Tibial nerve (tissue), 4 donors: ENCODE data around the gene PELO. TPM values are rescaled to one million over a fixed set of nuclear protein-coding genes. Genes with fewer than 3 reads are reported as not detected.
A peak's percentile ranks its signal among the peaks of the same experiment; 100 is the strongest.

Experiments
- DNase-seq, 2 donors: peaks; one replicate each; pipeline ENCODE4 v3.0.0-alpha.2; 2019; ENCODE audit warnings: low spot score in 2 of 2
- H3K27ac ChIP-seq, 4 donors: fragments of 200-600 bp; sonication (generic) in 3 of 4; one replicate each; pipeline ENCODE4 v1.5.1; 2017 to 2019; ENCODE audit warnings: mild to moderate bottlenecking in 1 of 4
- H3K27me3 ChIP-seq, 2 donors: fragments of 200-600 bp; sonication (generic) in 1 of 2; one replicate each; pipeline versions ENCODE4 v1.5.1 to v1.6.0; 2017 to 2019
- H3K36me3 ChIP-seq, 3 donors: fragments of 200-600 bp; sonication (generic); one replicate each; pipeline ENCODE4 v1.5.1; 2018 to 2019
- H3K4me1 ChIP-seq, 4 donors: fragments of 200-600 bp; sonication (generic) in 3 of 4; one replicate each; pipeline ENCODE4 v1.5.1; 2017 to 2019
- H3K4me3 ChIP-seq, 4 donors: fragments of 200-600 bp; sonication (generic) in 3 of 4; one replicate each; pipeline ENCODE4 v1.5.1; 2017 to 2019; ENCODE audit warnings: mild to moderate bottlenecking in 1 of 4, moderate library complexity in 1 of 4
- H3K9me3 ChIP-seq, 4 donors: fragments of 200-600 bp; sonication (generic) in 3 of 4; one replicate each; pipeline ENCODE4 v1.5.1; 2017 to 2019
- EP300 ChIP-seq, 2 donors: sonication (generic); formaldehyde crosslinking; IDR thresholded peaks; one replicate each; pipeline ENCODE4 v1.6.1; 2017; ENCODE audit warnings: antibody characterized with exemption in 2 of 2, mild to moderate bottlenecking in 1 of 2
- POLR2A ChIP-seq, 2 donors: fragments of 450-650 bp; IDR thresholded peaks; one replicate each; pipeline ENCODE4 v1.6.1; 2017; ENCODE audit warnings: antibody characterized with exemption in 2 of 2, mild to moderate bottlenecking in 2 of 2, moderate library complexity in 2 of 2
- WGBS, 2 donors: methylation state at CpG; one replicate each; pipeline ENCODE4 v1.1.5; 2018; 5-methylcytosine and 5-hydroxymethylcytosine counted together
- total RNA-seq, 4 donors: library from RNA; depleted of rRNA; stranded (reverse); fragments of >200 nt; gene quantifications; one replicate each; pipeline ENCODE4 v1.1.0, GENCODE V29; 2016
- TF ChIP-seq, protein P1 (sequence below), 5 experiments: fragments of 200-600 bp in 3 of 5; fragments of 450-650 bp in 2 of 5; sonication (generic) in 3 of 5; IDR thresholded peaks; one replicate each; pipeline ENCODE4 v1.5.1; 2016 to 2019; ENCODE audit warnings: antibody characterized with exemption in 5 of 5, mild to moderate bottlenecking in 3 of 5, moderate library complexity in 2 of 5

The PELO gene
- total RNA-seq, 4 donors from 2014 or later: 8.4 to 17.8 (median 16.6) TPM

DNA sequence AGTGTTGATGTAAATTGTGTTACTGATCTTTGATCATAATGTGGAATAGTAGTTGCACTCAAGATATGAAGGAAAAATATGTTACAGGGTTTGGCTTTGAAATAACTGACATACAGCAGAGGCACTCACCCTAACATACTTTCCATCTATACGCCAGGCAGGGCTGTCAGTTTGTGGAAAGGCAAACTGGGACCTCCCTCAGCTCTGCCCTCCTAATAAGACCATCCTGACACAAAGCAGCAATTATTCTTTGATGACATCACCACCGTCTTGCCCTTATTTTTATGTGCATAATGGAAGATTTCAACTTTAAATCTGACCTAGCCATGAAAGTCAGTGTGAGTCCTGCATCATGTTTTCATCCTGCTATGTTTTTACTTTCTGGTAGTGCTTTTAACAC is 42.9 kb downstream of the PELO start:
- WGBS, 2 donors: 37 to 45% methylated on average over 2 of the region's 2 CpGs
- TF ChIP-seq, protein P1, sequence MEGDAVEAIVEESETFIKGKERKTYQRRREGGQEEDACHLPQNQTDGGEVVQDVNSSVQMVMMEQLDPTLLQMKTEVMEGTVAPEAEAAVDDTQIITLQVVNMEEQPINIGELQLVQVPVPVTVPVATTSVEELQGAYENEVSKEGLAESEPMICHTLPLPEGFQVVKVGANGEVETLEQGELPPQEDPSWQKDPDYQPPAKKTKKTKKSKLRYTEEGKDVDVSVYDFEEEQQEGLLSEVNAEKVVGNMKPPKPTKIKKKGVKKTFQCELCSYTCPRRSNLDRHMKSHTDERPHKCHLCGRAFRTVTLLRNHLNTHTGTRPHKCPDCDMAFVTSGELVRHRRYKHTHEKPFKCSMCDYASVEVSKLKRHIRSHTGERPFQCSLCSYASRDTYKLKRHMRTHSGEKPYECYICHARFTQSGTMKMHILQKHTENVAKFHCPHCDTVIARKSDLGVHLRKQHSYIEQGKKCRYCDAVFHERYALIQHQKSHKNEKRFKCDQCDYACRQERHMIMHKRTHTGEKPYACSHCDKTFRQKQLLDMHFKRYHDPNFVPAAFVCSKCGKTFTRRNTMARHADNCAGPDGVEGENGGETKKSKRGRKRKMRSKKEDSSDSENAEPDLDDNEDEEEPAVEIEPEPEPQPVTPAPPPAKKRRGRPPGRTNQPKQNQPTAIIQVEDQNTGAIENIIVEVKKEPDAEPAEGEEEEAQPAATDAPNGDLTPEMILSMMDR (IDR thresholded peaks at IDR 0.05): no peak
- no peak for TF ChIP-seq POLR2A (IDR thresholded peaks at IDR 0.05)
- TF ChIP-seq EP300 (IDR thresholded peaks at IDR 0.05): no peak
- DNase-seq: no peak
- H3K27me3 ChIP-seq: no peaks in the 10 kb centered on the region
- peak overlapping the region in 2 of 4 donors; percentile 46 to 73 for H3K27ac ChIP-seq
- H3K4me3 ChIP-seq: no peak overlapping the region
- H3K4me1 ChIP-seq: peaks cover 0 to 12% (median 0%) of the 10 kb centered on the region in 4 donors
- no peaks in the 10 kb centered on the region for H3K36me3 ChIP-seq
- no peaks in the 10 kb centered on the region for H3K9me3 ChIP-seq

DNA sequence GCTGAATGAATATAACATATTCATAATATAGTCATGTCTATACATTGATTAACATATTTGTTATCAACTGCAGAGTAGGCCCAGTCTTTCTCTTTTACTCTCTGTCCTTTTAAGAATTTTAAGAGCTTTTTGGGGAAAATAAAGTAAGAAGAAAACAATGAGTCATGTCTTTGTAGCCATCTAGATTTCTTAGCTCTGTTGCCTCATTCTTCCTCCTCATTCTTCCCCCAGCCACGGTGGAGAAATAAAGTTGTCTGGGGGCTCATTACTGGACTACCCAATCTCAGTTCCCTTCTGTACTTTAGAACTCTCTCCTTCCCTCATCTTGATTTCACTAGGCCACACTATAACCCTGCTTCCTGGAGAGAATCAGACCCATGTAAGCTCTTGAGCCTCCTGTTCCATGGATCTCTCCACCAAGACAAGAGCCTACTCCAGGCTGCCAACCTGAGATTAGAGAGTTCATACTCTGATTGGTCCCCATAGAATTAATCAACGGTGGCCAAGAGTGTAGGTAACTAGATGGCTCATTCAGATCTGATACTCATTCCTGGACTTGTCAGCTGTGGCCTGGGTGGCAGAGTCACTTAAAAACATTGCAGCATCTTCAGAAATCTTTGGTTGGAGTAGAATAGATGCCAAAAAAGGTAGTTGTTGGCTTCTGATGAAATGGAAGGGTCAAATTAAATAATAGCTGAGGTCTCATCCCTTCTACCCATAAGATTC is 44.2 kb downstream of the PELO start:
- DNase-seq: no peak
- Histone ChIP-seq H3K4me1 (peaks cover 0 to 20% (median 0%) of the 10 kb centered on the region in 4 donors), H3K27me3 (no peaks in the 10 kb centered on the region), H3K4me3 (no peak overlapping the region), H3K9me3 (no peaks in the 10 kb centered on the region), H3K36me3 (no peaks in the 10 kb centered on the region), H3K27ac (peak overlapping the region in 1 of 4 donors; percentile 56)
- 57 to 64% methylated on average over 2 of the region's 2 CpGs for WGBS, 2 donors
- TF ChIP-seq EP300 (IDR thresholded peaks at IDR 0.05) (no peak), POLR2A (IDR thresholded peaks at IDR 0.05) (no peak)
- TF ChIP-seq, protein P1 (IDR thresholded peaks at IDR 0.05): no peak

DNA sequence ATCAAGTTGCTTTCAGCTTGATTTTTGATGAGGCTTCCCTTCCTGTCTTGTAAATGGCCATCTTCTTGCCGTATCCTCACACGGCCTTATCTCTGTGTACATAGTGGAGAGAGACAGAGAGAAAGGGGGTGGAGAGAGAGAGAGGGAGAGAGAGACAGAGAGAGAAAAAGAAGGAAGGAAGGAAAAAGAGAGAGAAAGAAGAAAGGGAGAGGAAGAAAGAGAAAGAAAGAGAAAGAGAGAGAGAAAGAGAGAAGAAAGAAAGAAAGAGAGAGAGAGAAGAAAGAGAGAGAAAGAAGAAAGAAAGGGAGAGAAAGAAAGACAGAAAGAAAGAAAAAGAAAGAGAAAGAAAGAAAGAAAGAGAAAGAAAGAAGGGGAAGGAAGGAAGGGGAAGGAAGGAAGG is 46.6 kb downstream of the PELO start:
- Histone ChIP-seq H3K9me3 (no peaks in the 10 kb centered on the region), H3K36me3 (no peaks in the 10 kb centered on the region), H3K27ac (peak overlapping the region in 1 of 4 donors; percentile 17), H3K4me1 (peaks cover 0 to 39% (median under 1%) of the 10 kb centered on the region in 4 donors), H3K4me3 (no peak overlapping the region), H3K27me3 (no peaks in the 10 kb centered on the region)
- 96 to 97% methylated on average over 2 of the region's 2 CpGs for WGBS, 2 donors
- TF ChIP-seq EP300 (IDR thresholded peaks at IDR 0.05): no peak
- no peak for TF ChIP-seq POLR2A (IDR thresholded peaks at IDR 0.05)
- TF ChIP-seq, protein P1 (IDR thresholded peaks at IDR 0.05): no peak
- DNase-seq: no peak

DNA sequence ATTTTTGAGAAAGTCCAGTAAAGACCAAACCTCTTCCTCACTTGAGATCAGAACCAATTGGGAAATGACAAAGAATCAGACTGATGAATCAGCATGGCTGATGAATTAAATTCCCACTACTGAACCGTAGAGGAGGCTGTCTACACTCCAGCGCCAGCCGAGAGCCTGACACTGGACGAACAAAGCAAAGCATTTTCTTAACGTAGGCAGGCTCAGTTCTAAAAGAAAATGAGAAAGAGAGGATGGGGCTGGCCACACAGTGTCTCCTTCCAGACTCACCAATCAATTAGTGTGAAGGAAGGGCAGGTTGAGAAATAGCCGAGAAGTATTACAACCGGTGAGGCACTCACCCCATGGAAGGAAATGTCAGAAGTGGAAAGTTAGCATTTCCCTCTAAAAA is 49.4 kb downstream of the PELO start:
- 23 to 29% methylated on average over 7 of the region's 7 CpGs for WGBS, 2 donors
- no peak for TF ChIP-seq POLR2A (IDR thresholded peaks at IDR 0.05)
- TF ChIP-seq EP300 (IDR thresholded peaks at IDR 0.05): peak in 1 of 2 donors; percentile 49
- TF ChIP-seq, protein P1 (IDR thresholded peaks at IDR 0.05): peak in 3 of 5 experiments; percentile 13 to 32 (median 16)
- no peak for DNase-seq

More for the DNA sequence above, 49.4 kb downstream of the PELO start:
- Histone ChIP-seq H3K27ac (peak overlapping the region; percentile 47 to 85 (median 64)), H3K36me3 (no peaks in the 10 kb centered on the region), H3K4me3 (peak overlapping the region in 1 of 4 donors; percentile 25), H3K4me1 (peaks cover 0 to 44% (median 5%) of the 10 kb centered on the region in 4 donors), H3K27me3 (no peaks in the 10 kb centered on the region), H3K9me3 (no peaks in the 10 kb centered on the region)

Other genes starting within 250 kb of the PELO start
- gene ITGA1, start within 50 bp of the PELO start, total RNA-seq: 10 to 100 TPM; 26.8 to 62.5 (median 27.7) TPM
- 1 to 10 TPM; 3.7 to 6.1 (median 5.4) TPM for gene ITGA2, start 201.4 kb downstream of the PELO start, total RNA-seq